Measurements from ENCODE around the gene CTSL.

DNA sequence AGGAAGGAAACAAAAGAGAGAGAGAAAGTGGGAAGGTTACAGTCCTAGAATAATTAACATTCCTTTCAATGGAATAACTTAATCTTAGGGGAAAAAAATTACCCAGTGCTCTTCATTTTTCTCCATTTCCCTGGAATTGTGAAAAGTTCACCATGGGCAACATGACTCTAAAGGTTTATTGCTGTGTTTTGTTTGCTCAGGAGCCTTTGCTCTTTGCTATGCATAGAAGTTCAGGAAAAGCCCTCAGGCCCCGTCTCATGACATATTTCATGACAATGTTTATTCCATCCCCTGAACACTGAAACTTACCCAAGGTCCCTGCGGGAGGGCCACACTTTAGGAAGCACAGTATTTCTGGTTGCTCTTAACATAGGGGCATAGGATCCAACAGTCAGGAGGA is 9.8 kb upstream of the CTSL start:
- TF ChIP-seq, protein P1, sequence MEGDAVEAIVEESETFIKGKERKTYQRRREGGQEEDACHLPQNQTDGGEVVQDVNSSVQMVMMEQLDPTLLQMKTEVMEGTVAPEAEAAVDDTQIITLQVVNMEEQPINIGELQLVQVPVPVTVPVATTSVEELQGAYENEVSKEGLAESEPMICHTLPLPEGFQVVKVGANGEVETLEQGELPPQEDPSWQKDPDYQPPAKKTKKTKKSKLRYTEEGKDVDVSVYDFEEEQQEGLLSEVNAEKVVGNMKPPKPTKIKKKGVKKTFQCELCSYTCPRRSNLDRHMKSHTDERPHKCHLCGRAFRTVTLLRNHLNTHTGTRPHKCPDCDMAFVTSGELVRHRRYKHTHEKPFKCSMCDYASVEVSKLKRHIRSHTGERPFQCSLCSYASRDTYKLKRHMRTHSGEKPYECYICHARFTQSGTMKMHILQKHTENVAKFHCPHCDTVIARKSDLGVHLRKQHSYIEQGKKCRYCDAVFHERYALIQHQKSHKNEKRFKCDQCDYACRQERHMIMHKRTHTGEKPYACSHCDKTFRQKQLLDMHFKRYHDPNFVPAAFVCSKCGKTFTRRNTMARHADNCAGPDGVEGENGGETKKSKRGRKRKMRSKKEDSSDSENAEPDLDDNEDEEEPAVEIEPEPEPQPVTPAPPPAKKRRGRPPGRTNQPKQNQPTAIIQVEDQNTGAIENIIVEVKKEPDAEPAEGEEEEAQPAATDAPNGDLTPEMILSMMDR (IDR thresholded peaks at IDR 0.05; ENCODE audit: low read depth, low read length), result no peak
- TF ChIP-seq POLR2A (IDR thresholded peaks at IDR 0.05; ENCODE audit: extremely low read depth, insufficient read length) (no peak), MYC (IDR thresholded peaks at IDR 0.05; ENCODE audit: low read depth, low read length) (no peak)
